HEK293 (cell line): Measurements from ENCODE around the gene CMTM5.

Experiments
- CTCF ChIA-PET: fragments of 350-600 bp; formaldehyde crosslinking; extraction: SDS; loops from one replicate; lab custom pipeline; 2021; ENCODE audit warnings: antibody characterized with exemption; lab: Yijun Ruan, JAX
- POLR2A ChIA-PET: fragments of 300-600 bp; formaldehyde crosslinking; extraction: SDS; loops from one replicate; lab custom pipeline; 2020; ENCODE audit warnings: antibody characterized with exemption, inconsistent platforms; lab: Yijun Ruan, JAX
- H3K27ac ChIP-seq: fragments of 200-500 bp; sonication (Bioruptor generic); 2 replicates; pipeline ENCODE4 v1.5.1; 2014; ENCODE audit warnings: low read depth, low read length, control low read depth, inconsistent platforms; ENCODE audit errors: extremely low read depth
- H3K36me3 ChIP-seq, 2 experiments: fragments of 200-500 bp in 1 of 2; sonication (Bioruptor generic) in 1 of 2; 1 replicate in 1 of 2; 2 replicates in 1 of 2; pipeline ENCODE4 v1.5.1; 2014 to 2017; ENCODE audit warnings: inconsistent platforms in 2 of 2, low read length in 2 of 2; ENCODE audit not compliant: control insufficient read depth in 2 of 2, insufficient read depth in 1 of 2
- H3K4me1 ChIP-seq: fragments of 200-500 bp; sonication (Bioruptor generic); 2 replicates; pipeline ENCODE4 v1.5.1; 2014; ENCODE audit warnings: mild to moderate bottlenecking, low read length, inconsistent platforms; ENCODE audit not compliant: control insufficient read depth, insufficient read depth
- H3K4me3 ChIP-seq: 2 replicates; pipeline ENCODE4 v1.5.1; 2011; ENCODE audit warnings: low read depth, mild to moderate bottlenecking, control low read depth, low read length, moderate library complexity
- H3K9me3 ChIP-seq: fragments of 200-500 bp; sonication (Bioruptor generic); 2 replicates; pipeline ENCODE4 v1.5.1; 2014; ENCODE audit warnings: low read depth, low read length, inconsistent platforms; ENCODE audit not compliant: control insufficient read depth, insufficient read depth
- FEZF1 ChIP-seq: fragments of 450-650 bp; formaldehyde crosslinking; IDR thresholded peaks from 2 replicates; pipeline ENCODE4 v1.5.1; 2016; ENCODE audit warnings: missing biosample characterization, missing genetic modification characterization
- MYNN ChIP-seq: fragments of 450-650 bp; formaldehyde crosslinking; IDR thresholded peaks from 2 replicates; pipeline ENCODE4 v1.5.1; 2016; ENCODE audit warnings: missing biosample characterization, missing genetic modification characterization, borderline replicate concordance
- PBX3 ChIP-seq: sonication (generic); formaldehyde crosslinking; IDR thresholded peaks from 2 replicates; pipeline ENCODE4 v1.8.1; 2022; ENCODE audit warnings: mild to moderate bottlenecking, moderate library complexity, missing genetic modification reagents
- ZBTB20 ChIP-seq: fragments of 450-650 bp; formaldehyde crosslinking; IDR thresholded peaks from 2 replicates; pipeline ENCODE4 v1.5.1; 2016; ENCODE audit warnings: missing biosample characterization, missing genetic modification characterization
- ZBTB49 ChIP-seq: fragments of 450-650 bp; formaldehyde crosslinking; IDR thresholded peaks from 2 replicates; pipeline ENCODE4 v1.5.1; 2016; ENCODE audit warnings: missing biosample characterization, missing genetic modification characterization, low read depth
- ZFHX2 ChIP-seq: fragments of 450-650 bp; formaldehyde crosslinking; conservative IDR thresholded peaks from 2 replicates; pipeline ENCODE4 v1.5.1; 2016; ENCODE audit warnings: missing biosample characterization, missing genetic modification characterization
- ZFP69B ChIP-seq: fragments of 450-650 bp; formaldehyde crosslinking; IDR thresholded peaks from 2 replicates; pipeline ENCODE4 v1.5.1; 2016; ENCODE audit warnings: missing biosample characterization, missing genetic modification characterization
- ZNF112 ChIP-seq: fragments of 450-650 bp; formaldehyde crosslinking; IDR thresholded peaks from 2 replicates; pipeline ENCODE4 v1.5.0; 2017; ENCODE audit warnings: missing biosample characterization, missing genetic modification characterization
- ZNF148 ChIP-seq: fragments of 450-650 bp; formaldehyde crosslinking; IDR thresholded peaks from 2 replicates; pipeline ENCODE4 v1.5.0; 2017; ENCODE audit warnings: missing biosample characterization, missing genetic modification characterization, borderline replicate concordance
- ZNF155 ChIP-seq: fragments of 450-650 bp; formaldehyde crosslinking; IDR thresholded peaks from 2 replicates; pipeline ENCODE4 v1.5.1; 2016; ENCODE audit warnings: missing biosample characterization, missing genetic modification characterization
- ZNF202 ChIP-seq: fragments of 450-650 bp; formaldehyde crosslinking; IDR thresholded peaks from 2 replicates; pipeline ENCODE4 v1.5.1; 2016; ENCODE audit warnings: missing biosample characterization, missing genetic modification characterization, borderline replicate concordance
- ZNF221 ChIP-seq: fragments of 450-650 bp; formaldehyde crosslinking; IDR thresholded peaks from 2 replicates; pipeline ENCODE4 v1.5.1; 2017; ENCODE audit warnings: missing biosample characterization, missing genetic modification characterization, borderline replicate concordance
- ZNF223 ChIP-seq: fragments of 450-650 bp; formaldehyde crosslinking; IDR thresholded peaks from 2 replicates; pipeline ENCODE4 v1.5.1; 2016; ENCODE audit warnings: missing biosample characterization, missing genetic modification characterization
- ZNF274 ChIP-seq, 2 experiments: fragments of 200-500 bp in 1 of 2; fragments of 450-650 bp in 1 of 2; sonication (Bioruptor generic) in 1 of 2; formaldehyde crosslinking in 1 of 2; IDR thresholded peaks; 2 replicates each; pipeline versions ENCODE4 v1.5.1 to v1.6.1; 2014 to 2016; ENCODE audit warnings: borderline replicate concordance in 1 of 2, inconsistent platforms in 1 of 2, low read length in 1 of 2, missing biosample characterization in 1 of 2, missing genetic modification characterization in 1 of 2
- ZNF341 ChIP-seq: fragments of 450-650 bp; formaldehyde crosslinking; IDR thresholded peaks from 2 replicates; pipeline ENCODE4; 2016; ENCODE audit warnings: low read depth, missing biosample characterization, missing genetic modification characterization
- ZNF426 ChIP-seq: fragments of 450-650 bp; formaldehyde crosslinking; IDR thresholded peaks from 2 replicates; pipeline ENCODE4 v1.5.1; 2017; ENCODE audit warnings: missing biosample characterization, missing genetic modification characterization, mild to moderate bottlenecking, inconsistent platforms, moderate library complexity
- ZNF48 ChIP-seq: fragments of 450-650 bp; formaldehyde crosslinking; IDR thresholded peaks from 2 replicates; pipeline ENCODE4 v1.5.1; 2016; ENCODE audit warnings: missing biosample characterization, missing genetic modification characterization
- ZNF488 ChIP-seq: fragments of 450-650 bp; formaldehyde crosslinking; IDR thresholded peaks from 2 replicates; pipeline ENCODE4 v1.5.1; 2016; ENCODE audit warnings: missing biosample characterization, missing genetic modification characterization
- ZNF521 ChIP-seq: fragments of 450-650 bp; formaldehyde crosslinking; IDR thresholded peaks from 2 replicates; pipeline ENCODE4 v1.5.1; 2017; ENCODE audit warnings: missing biosample characterization, mild to moderate bottlenecking, missing genetic modification characterization
- ZNF600 ChIP-seq: fragments of 450-650 bp; formaldehyde crosslinking; IDR thresholded peaks from 2 replicates; pipeline ENCODE4 v1.5.1; 2016; ENCODE audit warnings: missing biosample characterization, missing genetic modification characterization
- ZNF76 ChIP-seq: fragments of 450-650 bp; formaldehyde crosslinking; IDR thresholded peaks from 2 replicates; pipeline ENCODE4; 2016; ENCODE audit warnings: low read depth, missing biosample characterization, missing genetic modification characterization, borderline replicate concordance
- ZSCAN16 ChIP-seq: fragments of 450-650 bp; formaldehyde crosslinking; IDR thresholded peaks from 2 replicates; pipeline ENCODE4 v1.5.1; 2016; ENCODE audit warnings: missing biosample characterization, missing genetic modification characterization

Gene CMTM5

GRCh38 chr14:23347406-23348296 is 29.2 kb upstream of the CMTM5 start:
- Histone ChIP-seq H3K4me1 (no peaks in the 10 kb centered on the region), H3K9me3 (no peaks in the 10 kb centered on the region), H3K4me3 (no peak overlapping the region), H3K36me3 (no peaks in the 10 kb centered on the region), H3K27ac (no peak overlapping the region)
- TF ChIP-seq FEZF1 (tag by site-specific recombination): no peak
- TF ChIP-seq ZNF521 (tag by site-specific recombination): no peak
- no peak for TF ChIP-seq ZNF202 (tag by site-specific recombination)
- no peak for TF ChIP-seq ZFHX2 (tag by site-specific recombination)
- POLR2A ChIA-PET: no interaction called here
- CTCF ChIA-PET: interaction anchor here (0.6 kb wide), 1 partner anchor 12 kb away, joined by 3 read pairs; no protein-coding TSS in a partner anchor

GRCh38 chr14:23348297-23348655 is 28.6 kb upstream of the CMTM5 start:
- H3K9me3 ChIP-seq: no peaks in the 10 kb centered on the region
- TF ChIP-seq ZBTB20 (tag by site-specific recombination) (no peak), ZNF274 (IDR thresholded peaks at IDR 0.05; ENCODE audit: low read length) (no peak), ZNF274 (tag by site-specific recombination; IDR thresholded peaks at IDR 0.05; ENCODE audit: borderline replicate concordance) (no peak), ZNF48 (tag by site-specific recombination) (no peak), ZNF426 (tag by site-specific recombination) (no peak), ZNF488 (no peak), ZNF600 (tag by site-specific recombination) (no peak), ZNF521 (tag by site-specific recombination) (no peak)
- POLR2A ChIA-PET: interaction anchor here (0.6 kb wide), 1 partner anchor 21 kb away, joined by 3 read pairs; no protein-coding TSS in a partner anchor
- H3K36me3 ChIP-seq: no peaks in the 10 kb centered on the region
- H3K4me3 ChIP-seq: no peak overlapping the region
- H3K4me1 ChIP-seq: no peaks in the 10 kb centered on the region
- no peak overlapping the region for H3K27ac ChIP-seq
- CTCF ChIA-PET: interaction anchor here (0.6 kb wide), 1 partner anchor 12 kb away, joined by 3 read pairs; no protein-coding TSS in a partner anchor

- CTCF ChIA-PET: no interaction called here
Observed at GRCh38 chr14:23349156-23349845, 27.5 kb upstream of the CMTM5 start.

More at GRCh38 chr14:23349156-23349845, 27.5 kb upstream of the CMTM5 start:
- Histone ChIP-seq H3K36me3 (no peaks in the 10 kb centered on the region), H3K27ac (no peak overlapping the region), H3K4me1 (no peaks in the 10 kb centered on the region), H3K4me3 (no peak overlapping the region), H3K9me3 (no peaks in the 10 kb centered on the region)
- TF ChIP-seq ZBTB20 (tag by site-specific recombination) (no peak), ZSCAN16 (no peak), ZNF341 (tag by site-specific recombination) (no peak), ZNF155 (no peak), ZNF148 (no peak), PBX3 (CRISPR knock-in tag) (no peak), ZNF76 (tag by site-specific recombination) (no peak), MYNN (no peak), ZBTB49 (tag by site-specific recombination) (no peak), ZNF221 (tag by site-specific recombination) (no peak), ZNF223 (tag by site-specific recombination) (no peak), ZFP69B (tag by site-specific recombination) (no peak), ZNF112 (tag by site-specific recombination) (no peak)
- POLR2A ChIA-PET: interaction anchor here (0.6 kb wide), 1 partner anchor 22 kb away, joined by 3 read pairs; no protein-coding TSS in a partner anchor
